Embryonic facial prominence (tissue), 1 donor: Measurements from ENCODE around the gene C1orf56.

ENCODE experiments used
- DNase-seq: peaks from one replicate; pipeline ENCODE4 v3.0.0-alpha.2; 2016; ENCODE audit errors: extremely low spot score

The C1orf56 gene

GRCh38 chr1:151024540-151025146 is 22.9 kb upstream of the C1orf56 start:
- DNase-seq, result no peak

GRCh38 chr1:151026460-151026859 is 21.1 kb upstream of the C1orf56 start:
- no peak for DNase-seq

DNA sequence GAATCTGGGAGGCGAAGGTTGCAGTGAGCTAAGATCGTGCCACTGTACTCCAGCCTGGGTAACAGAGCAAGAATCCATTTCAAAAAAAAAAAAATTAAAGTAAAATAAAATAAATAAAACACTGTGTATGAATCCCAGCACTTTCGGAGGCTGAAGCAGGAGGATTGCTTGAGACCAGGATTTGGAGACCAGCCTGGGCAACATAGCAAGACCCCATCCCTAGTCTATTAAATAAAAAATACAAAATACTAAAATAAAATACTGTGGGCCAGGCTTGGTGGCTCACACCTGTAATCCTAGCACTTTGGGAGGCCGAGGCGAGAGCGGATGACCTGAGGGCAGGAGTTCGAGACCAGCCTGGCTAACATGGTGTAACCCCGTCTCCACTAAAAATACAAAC is 15.4 kb upstream of the C1orf56 start:
- no peak for DNase-seq

DNA sequence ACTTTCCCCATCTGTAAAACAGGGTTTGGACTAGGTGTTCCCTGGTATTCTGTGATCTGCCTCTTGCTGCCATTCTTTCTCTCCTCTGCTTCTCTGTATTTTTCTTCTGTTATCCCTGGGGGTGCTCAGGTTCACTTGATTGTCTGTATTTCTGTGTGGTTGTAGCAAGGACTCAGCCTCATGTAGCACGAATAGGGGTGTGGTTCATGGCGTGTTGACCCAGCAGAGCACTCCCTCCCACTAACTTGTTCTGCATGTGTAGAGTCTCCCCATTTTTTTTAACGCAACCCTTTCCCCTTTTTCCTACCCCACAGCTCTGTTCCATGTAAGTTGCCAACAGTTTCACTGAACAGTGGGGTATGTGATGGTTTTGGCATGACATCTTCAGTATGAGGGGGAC is 12.4 kb upstream of the C1orf56 start:
- DNase-seq, result no peak

GRCh38 chr1:151036356-151036755 is 11.2 kb upstream of the C1orf56 start, which contains the start of gene BNIPL:
BNIPL (plus strand) TSS chr1:151036586; CDS start chr1:151036726, 140 bp downstream.
- no peak for DNase-seq

- no peak for DNase-seq
Measured at GRCh38 chr1:151037032-151037431, 10.5 kb upstream of the C1orf56 start.

- no peak for DNase-seq
Measured at GRCh38 chr1:151039521-151039920, 8.0 kb upstream of the C1orf56 start.

DNA sequence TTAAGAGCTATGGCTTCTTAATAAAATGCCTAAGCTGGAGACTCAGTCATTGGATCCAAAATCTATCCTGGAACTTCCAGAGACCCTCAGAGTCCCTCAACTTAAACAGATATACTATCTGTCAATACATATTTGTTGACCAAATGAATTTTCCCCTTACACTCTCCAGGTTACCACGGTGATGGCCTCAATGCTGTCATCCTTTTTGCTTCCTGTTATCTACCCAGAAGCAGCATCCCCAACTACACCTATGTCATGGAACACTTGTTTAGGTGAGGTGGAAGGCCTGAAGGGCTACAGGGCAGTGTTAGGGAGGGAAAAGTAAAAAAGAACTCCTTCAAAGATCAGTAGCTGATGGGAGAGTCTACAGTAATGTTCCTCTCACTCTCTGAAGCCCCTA is 4.4 kb upstream of the C1orf56 start:
- DNase-seq, result no peak

DNA sequence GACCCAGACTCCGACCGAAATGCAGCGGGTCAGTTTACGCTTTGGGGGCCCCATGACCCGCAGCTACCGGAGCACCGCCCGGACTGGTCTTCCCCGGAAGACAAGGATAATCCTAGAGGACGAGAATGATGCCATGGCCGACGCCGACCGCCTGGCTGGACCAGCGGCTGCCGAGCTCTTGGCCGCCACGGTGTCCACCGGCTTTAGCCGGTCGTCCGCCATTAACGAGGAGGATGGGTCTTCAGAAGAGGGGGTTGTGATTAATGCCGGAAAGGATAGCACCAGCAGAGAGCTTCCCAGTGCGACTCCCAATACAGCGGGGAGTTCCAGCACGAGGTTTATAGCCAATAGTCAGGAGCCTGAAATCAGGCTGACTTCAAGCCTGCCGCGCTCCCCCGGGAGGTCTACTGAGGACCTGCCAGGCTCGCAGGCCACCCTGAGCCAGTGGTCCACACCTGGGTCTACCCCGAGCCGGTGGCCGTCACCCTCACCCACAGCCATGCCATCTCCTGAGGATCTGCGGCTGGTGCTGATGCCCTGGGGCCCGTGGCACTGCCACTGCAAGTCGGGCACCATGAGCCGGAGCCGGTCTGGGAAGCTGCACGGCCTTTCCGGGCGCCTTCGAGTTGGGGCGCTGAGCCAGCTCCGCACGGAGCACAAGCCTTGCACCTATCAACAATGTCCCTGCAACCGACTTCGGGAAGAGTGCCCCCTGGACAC is 534 bp downstream of the C1orf56 start:
- no peak for DNase-seq

DNA sequence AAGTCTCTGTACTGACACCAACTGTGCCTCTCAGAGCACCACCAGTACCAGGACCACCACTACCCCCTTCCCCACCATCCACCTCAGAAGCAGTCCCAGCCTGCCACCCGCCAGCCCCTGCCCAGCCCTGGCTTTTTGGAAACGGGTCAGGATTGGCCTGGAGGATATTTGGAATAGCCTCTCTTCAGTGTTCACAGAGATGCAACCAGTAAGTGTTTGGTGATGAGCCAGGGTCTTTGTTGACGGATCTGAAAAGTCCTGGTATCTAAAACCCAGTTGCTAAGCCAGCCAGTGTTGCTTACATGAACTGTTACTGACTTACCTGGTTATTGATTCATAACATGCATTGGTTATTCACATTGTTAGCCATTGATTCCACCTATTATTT is 1.1 kb downstream of the C1orf56 start:
- DNase-seq, result no peak

DNA sequence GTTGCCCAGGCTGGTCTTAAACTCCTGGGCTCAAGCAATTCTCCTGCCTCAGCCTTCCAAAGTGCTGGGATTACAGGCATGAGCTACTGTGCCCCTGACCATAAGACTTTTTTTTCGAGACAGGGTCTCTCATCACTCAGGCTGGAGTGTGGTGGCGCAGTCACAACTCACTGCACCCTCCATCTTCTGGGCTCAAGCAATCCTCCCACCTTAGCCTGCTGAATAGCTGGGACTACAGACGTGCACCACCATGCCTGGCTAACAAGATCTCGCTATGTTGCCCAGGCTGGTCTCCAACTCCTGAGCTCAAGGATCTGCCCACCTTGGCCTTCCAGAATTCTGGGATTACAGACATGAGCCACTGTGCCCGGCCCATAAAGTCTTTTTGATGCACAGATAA is 1.9 kb downstream of the C1orf56 start:
- DNase-seq, result no peak

- DNase-seq, result no peak
Measured at GRCh38 chr1:151050051-151050688, 2.6 kb downstream of the C1orf56 start.

DNA sequence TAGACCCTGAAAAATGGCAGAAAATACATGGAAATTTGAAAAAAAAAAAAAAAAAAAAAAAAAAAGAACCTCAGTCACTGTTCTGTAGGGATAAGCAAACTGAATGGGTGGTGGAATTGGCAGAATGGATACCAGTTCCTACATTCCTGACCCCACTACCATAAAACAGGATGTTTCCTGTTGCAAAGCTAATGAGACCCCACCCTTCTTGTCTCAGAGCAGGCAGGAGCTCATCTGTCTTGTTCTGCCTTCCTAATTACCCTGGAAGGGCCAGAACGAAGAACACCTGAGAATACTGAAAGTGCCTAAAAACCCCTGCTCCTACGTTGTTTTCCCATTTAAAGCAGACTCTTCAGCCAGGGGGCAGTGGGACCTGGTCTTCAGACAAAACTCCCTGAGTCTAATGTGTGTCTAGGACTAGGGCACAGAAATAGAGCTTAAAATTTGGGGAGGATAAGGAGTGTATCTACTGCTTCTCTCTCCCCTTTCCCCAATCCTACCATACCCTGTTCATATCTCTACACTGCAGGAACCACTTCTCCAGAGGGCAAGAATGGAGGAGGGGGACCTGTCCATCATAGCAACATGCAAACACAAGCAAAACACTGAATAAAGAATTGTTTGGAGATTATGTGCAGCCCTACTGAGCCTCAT is 3.9 kb downstream of the C1orf56 start:
- no peak for DNase-seq

DNA sequence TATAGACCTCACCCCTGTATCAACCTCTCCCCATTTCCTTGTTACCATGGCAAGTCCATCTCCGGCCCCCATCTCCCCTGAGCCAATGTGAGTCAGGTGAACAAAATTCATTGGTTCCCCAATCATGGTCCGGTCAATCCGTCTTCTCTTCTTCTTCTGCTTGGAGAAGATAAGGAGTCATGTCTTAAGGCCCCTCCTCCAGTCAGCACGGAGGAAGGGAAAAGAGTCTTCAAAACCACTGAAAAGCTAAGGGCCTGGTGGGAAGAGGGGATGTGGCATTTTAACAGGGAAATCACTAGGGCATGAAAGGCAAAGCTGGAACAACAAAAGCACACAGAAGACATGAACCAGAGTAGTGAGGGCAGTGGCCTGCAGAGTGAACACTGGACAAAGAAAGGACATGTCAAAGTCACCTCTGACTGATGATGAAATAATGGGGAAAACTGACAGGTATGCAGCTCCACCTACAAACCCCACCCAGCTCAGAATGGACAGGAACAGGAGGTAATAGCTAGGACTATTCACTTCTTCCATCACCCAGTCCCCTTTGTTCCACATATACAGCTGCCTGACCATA is 7.5 kb downstream of the C1orf56 start:
- no peak for DNase-seq

DNA sequence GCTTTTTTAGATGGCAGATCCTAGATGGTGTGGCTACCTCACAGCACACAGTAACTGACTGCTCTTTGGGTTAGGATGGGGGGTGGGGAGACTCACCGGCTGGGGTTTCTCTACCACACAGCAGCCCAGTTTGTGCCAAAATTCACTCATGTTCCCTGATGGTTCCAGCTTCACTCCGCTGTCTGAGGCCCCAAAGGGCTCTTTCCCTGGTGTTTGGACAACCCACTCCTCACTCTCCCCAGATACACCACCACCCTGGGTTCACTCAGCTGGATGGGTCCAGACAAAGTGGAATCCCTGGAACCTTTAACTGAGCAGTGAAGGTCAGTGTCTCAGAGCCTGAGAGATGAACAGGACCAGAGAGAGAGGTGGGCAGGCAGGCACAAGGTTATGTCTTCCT is 8.0 kb downstream of the C1orf56 start:
- no peak for DNase-seq

DNA sequence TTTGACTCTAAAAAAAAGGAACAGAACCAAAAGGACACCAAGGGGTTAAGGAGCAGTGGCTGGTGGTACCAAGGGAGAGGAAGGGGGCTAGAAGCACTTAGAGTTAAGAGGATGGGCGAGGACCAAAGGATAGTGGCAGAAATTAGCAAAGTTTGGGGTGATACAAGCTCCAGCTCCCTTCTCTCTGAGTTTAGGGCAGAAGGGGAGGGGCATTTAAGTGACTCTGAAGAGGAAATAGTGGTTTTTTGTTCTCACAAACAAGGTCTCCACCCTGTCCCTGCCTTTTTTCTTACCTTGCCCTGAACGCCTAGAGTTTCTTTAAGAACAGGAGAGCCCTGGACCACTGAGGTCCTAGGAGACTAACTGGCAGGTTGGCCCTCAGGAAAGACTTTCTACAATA is 8.6 kb downstream of the C1orf56 start:
- no peak for DNase-seq

DNA sequence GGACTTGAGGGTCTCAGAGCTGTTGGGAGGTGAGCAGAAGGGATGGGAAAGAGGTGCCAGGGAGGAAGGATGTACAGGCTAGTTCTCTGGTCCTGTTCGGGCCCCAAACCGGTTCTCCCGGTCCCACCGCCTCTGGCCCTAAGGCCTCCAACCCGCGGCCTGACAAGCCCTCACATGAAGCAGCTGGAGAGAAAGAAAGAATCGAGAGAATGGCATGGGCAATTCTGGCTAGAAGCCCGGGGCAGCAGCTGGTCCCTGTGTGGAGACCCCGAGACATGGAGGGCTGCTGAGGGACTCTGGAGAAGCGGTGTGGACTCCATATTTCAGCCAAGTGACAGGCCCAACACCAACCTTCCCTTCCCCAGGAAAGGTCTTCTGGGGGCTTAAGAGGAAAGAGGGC is 11.1 kb downstream of the C1orf56 start:
- no peak for DNase-seq

GRCh38 chr1:151059109-151060006 is 11.8 kb downstream of the C1orf56 start, which contains the start of gene CDC42SE1:
CDC42SE1 (minus strand) TSS chr1:151059622; CDS start chr1:151055730, 3,892 bp downstream.
- DNase-seq, result peak; percentile 81

- peak; percentile 83 for DNase-seq
Measured at GRCh38 chr1:151060007-151060656, 12.6 kb downstream of the C1orf56 start, which contains the start of gene MLLT11. MLLT11 (plus strand) TSS chr1:151060397; CDS start chr1:151067225, 6,828 bp downstream.

GRCh38 chr1:151060657-151061421 is 13.3 kb downstream of the C1orf56 start:
- DNase-seq, result no peak
